Measurements from ENCODE around the gene ZNF615. TPM values are rescaled to one million over a fixed set of nuclear protein-coding genes. Genes with fewer than 3 reads are reported as not detected.
A peak's percentile ranks its signal among the peaks of the same experiment; 100 is the strongest.
"Not testable (repeated sequence)": the region's sequence is repeated elsewhere in the genome, so short reads cannot be mapped to it uniquely, and the experiment has no call there.

The ZNF615 gene
- total and polyA plus RNA-seq, 2 donors (not counting 1 experiment from before 2014, with no cell fraction given): 7.8 to 14.7 TPM

DNA sequence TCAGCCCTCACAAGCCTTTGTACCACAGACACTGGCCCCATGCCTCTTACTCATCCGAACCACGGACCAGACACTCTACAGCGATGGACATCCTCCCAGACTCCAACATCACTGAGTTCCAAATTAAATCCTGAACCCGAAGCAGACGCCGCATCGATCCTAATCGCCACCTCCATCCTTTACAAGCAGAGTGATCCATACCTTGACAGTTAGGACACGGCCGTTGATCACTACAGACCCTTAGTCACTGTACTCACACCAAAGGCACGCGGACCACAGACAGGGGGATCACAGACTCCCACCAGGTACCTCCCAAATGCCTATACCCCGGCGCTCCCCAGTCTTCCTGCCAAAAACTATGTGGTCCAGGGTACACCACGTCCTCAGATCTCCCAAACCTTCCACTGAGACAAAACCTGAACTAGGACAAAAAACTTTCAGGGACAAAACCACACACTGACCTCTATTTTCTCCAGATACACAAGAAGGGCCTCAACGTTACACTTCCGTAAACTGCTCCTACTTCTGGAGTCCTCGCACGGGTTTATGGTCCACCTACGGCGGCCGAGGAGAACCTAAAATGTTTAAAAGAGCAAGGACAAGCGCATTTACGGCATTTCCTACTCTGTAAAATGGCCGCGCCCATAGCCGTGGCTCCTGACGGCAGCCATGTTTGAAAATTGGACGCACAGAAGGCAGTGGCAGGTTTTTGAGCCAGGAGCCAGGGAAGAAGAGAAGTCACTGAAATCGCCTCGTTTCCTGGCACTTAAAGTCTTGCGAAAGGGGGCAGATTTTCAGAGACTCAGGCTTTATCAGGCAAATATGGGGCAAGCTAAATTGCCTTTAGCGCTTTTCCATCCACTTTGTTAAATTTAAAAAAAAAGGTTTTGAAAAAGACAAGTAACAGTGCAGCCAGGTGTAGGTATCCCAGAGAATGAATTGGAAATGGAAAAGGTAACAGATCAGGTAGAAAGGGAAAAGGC, 21.4 kb downstream of the ZNF615 start, which contains the start of gene ZNF350:
TSS of gene ZNF350 (minus strand) at position 532 of the 983 bp plus-strand sequence. CDS start 12,480 bp downstream, outside the sequence.
- TF ChIP-seq EZH2 (IDR thresholded peaks at IDR 0.05; ENCODE audit: low read length, missing control alignments): no peak
- TF ChIP-seq, protein P1, sequence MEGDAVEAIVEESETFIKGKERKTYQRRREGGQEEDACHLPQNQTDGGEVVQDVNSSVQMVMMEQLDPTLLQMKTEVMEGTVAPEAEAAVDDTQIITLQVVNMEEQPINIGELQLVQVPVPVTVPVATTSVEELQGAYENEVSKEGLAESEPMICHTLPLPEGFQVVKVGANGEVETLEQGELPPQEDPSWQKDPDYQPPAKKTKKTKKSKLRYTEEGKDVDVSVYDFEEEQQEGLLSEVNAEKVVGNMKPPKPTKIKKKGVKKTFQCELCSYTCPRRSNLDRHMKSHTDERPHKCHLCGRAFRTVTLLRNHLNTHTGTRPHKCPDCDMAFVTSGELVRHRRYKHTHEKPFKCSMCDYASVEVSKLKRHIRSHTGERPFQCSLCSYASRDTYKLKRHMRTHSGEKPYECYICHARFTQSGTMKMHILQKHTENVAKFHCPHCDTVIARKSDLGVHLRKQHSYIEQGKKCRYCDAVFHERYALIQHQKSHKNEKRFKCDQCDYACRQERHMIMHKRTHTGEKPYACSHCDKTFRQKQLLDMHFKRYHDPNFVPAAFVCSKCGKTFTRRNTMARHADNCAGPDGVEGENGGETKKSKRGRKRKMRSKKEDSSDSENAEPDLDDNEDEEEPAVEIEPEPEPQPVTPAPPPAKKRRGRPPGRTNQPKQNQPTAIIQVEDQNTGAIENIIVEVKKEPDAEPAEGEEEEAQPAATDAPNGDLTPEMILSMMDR (conservative IDR thresholded peaks at IDR 0.05 in 1 of 2, IDR thresholded peaks at IDR 0.05 in 1 of 2; ENCODE audit: low read depth in 1 of 2, low read length in 2 of 2): no peak
- peak within 1 kb of the TSS; percentile 89 for H2AFZ ChIP-seq (ENCODE audit: low read length)
- peak; percentile 97 to 98 for DNase-seq (ENCODE audit: low read depth in 2 of 2)
- peak within 1 kb of the TSS; percentile 66 to 97 (median 86) for H3K4me3 ChIP-seq (replicated peaks in 1 of 4; ENCODE audit: control extremely low read depth in 1 of 4, insufficient read depth in 1 of 4, low read depth in 3 of 4, low read length in 4 of 4)
- peak within 1 kb of the TSS; percentile 75 for H3K9ac ChIP-seq (ENCODE audit: insufficient read depth, low read length)
- no peaks in the 10 kb centered on the region for H3K9me3 ChIP-seq (ENCODE audit: control insufficient read depth, insufficient read depth, low read depth, low read length)
- H4K20me1 ChIP-seq (ENCODE audit: control insufficient read depth, extremely low read depth, insufficient read depth, low read length): no peaks in the 10 kb centered on the region
- peak within 1 kb of the TSS; percentile 69 for H3K27ac ChIP-seq (ENCODE audit: insufficient read depth, low read length)
- no peaks in the 10 kb centered on the region for H3K36me3 ChIP-seq (ENCODE audit: control insufficient read depth, insufficient read depth, low read length)
- peaks cover 13% of the 10 kb centered on the region for H3K79me2 ChIP-seq (ENCODE audit: control insufficient read depth, insufficient read depth, low read length)
- no peaks in the 10 kb centered on the region for H3K27me3 ChIP-seq (ENCODE audit: control insufficient read depth, insufficient read depth, low read length)
- no peaks in the 10 kb centered on the region for H3K4me1 ChIP-seq (ENCODE audit: control insufficient read depth, extremely low read depth, insufficient read depth, low read length)
- peak within 1 kb of the TSS; percentile 68 for H3K4me2 ChIP-seq (ENCODE audit: extremely low read depth, insufficient read depth, low read length)

DNA sequence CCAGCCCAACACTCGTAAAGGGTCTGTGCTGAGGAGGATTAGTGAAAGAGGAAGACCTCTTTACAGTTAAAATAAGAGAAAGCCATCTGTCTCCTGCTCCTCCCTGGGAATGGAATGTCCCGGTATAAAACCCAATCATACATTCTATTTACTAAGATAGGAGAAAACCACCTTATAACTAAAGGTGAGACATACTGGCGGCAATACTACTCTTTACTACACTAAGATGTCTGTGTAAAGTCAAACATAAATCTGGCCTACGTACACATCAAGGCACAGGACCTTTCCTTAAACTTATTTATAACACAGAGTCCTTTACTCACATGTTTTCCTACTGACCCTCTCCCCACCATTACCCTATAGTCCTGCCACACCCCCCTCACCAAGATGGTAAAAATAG, 24.6 kb downstream of the ZNF615 start:
- Histone ChIP-seq H3K4me3 (replicated peaks in 1 of 4; ENCODE audit: control extremely low read depth in 1 of 4, insufficient read depth in 1 of 4, low read depth in 3 of 4, low read length in 4 of 4) (no peak overlapping the region), H3K27ac (ENCODE audit: insufficient read depth, low read length) (no peak overlapping the region), H3K9ac (ENCODE audit: insufficient read depth, low read length) (no peak overlapping the region), H3K4me2 (ENCODE audit: extremely low read depth, insufficient read depth, low read length) (no peak overlapping the region), H2AFZ (ENCODE audit: low read length) (no peak overlapping the region), H3K36me3 (ENCODE audit: control insufficient read depth, insufficient read depth, low read length) (no peaks in the 10 kb centered on the region), H3K27me3 (ENCODE audit: control insufficient read depth, insufficient read depth, low read length) (no peaks in the 10 kb centered on the region), H3K79me2 (ENCODE audit: control insufficient read depth, insufficient read depth, low read length) (peaks cover 14% of the 10 kb centered on the region), H3K9me3 (ENCODE audit: control insufficient read depth, insufficient read depth, low read depth, low read length) (no peaks in the 10 kb centered on the region), H4K20me1 (ENCODE audit: control insufficient read depth, extremely low read depth, insufficient read depth, low read length) (no peaks in the 10 kb centered on the region), H3K4me1 (ENCODE audit: control insufficient read depth, extremely low read depth, insufficient read depth, low read length) (no peaks in the 10 kb centered on the region)
- DNase-seq (ENCODE audit: low read depth in 2 of 2): no peak
- TF ChIP-seq, protein P1 (conservative IDR thresholded peaks at IDR 0.05 in 1 of 2, IDR thresholded peaks at IDR 0.05 in 1 of 2; ENCODE audit: low read depth in 1 of 2, low read length in 2 of 2): no peak
- no peak for TF ChIP-seq EZH2 (IDR thresholded peaks at IDR 0.05; ENCODE audit: low read length, missing control alignments)

DNA sequence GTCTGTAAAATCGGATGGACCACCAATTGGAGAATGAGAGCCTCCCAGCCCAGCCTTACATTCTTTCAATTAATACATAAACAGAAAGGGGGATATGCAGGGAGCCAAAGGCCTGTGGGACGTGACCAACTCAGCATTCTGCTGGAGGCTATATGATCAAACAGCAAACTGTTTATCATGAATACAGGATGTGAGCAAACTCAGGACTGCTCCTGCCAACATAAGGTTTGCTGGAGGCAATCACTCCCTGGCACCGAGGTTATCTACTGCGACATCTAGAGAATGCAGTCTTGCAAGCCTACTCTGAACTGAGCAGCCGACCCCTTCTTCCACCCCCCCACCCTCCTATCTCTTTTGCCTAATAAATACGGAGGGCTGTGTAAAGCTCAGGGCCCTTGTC, 27.1 kb downstream of the ZNF615 start:
- not testable (repeated sequence) for H3K4me3 ChIP-seq (replicated peaks in 1 of 4; ENCODE audit: control extremely low read depth in 1 of 4, insufficient read depth in 1 of 4, low read depth in 3 of 4, low read length in 4 of 4); H3K27ac ChIP-seq (ENCODE audit: insufficient read depth, low read length); DNase-seq (ENCODE audit: low read depth in 2 of 2); H3K4me2 ChIP-seq (ENCODE audit: extremely low read depth, insufficient read depth, low read length); H3K27me3 ChIP-seq (ENCODE audit: control insufficient read depth, insufficient read depth, low read length); H4K20me1 ChIP-seq (ENCODE audit: control insufficient read depth, extremely low read depth, insufficient read depth, low read length); H3K36me3 ChIP-seq (ENCODE audit: control insufficient read depth, insufficient read depth, low read length); H3K4me1 ChIP-seq (ENCODE audit: control insufficient read depth, extremely low read depth, insufficient read depth, low read length); H3K9ac ChIP-seq (ENCODE audit: insufficient read depth, low read length); H3K79me2 ChIP-seq (ENCODE audit: control insufficient read depth, insufficient read depth, low read length); H3K9me3 ChIP-seq (ENCODE audit: control insufficient read depth, insufficient read depth, low read depth, low read length); H2AFZ ChIP-seq (ENCODE audit: low read length)
